HG02970 (cell line): Measurements from ENCODE around the gene RIMS1.
"Not testable (repeated sequence)": the region's sequence is repeated elsewhere in the genome, so short reads cannot be mapped to it uniquely, and the experiment has no call there.

Experiments
- ATAC-seq: cut with Tn5 transposase; IDR thresholded peaks from one replicate; pipeline ENCODE4 v1.9.1; 2021; ENCODE audit warnings: mild to moderate bottlenecking, moderate library complexity, moderate number of reproducible peaks; ENCODE audit not compliant: unreplicated experiment, low FRiP score

Gene RIMS1

DNA sequence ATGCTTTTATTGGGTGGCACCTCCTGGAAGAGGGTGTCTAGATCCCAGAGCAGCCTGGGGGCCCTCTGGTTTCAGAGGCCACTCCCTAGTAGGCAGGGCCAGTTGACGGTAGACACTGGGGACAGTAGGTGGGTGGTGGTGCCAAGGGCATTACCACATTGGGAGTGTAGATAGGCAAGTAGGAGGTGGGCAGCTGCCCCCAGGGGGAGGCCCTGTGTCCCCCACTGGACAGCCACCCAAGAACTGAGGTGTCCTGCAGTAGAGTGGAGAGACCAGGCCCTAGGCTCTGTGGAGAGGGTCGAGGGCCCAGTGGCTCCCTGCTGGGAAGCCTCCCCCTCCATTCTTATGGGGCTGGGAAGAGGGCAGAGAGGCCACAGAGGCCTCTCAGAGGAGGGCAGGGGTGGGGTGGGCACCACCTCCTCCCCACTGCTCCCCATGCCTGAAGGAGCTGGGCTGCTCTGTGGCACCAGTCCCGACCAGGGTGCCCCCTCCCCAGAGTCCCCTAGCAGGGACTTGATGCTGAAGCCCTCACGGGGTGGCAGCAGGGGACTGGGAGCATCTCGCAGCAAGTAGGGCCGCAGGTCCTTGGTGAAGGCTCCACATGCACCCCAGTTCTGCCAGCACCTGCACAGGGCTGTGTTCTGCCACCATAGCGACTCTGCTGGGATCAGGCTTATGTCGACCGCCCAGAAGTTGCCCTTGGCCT is 430.5 kb downstream of the RIMS1 start:
- no peak for ATAC-seq

DNA sequence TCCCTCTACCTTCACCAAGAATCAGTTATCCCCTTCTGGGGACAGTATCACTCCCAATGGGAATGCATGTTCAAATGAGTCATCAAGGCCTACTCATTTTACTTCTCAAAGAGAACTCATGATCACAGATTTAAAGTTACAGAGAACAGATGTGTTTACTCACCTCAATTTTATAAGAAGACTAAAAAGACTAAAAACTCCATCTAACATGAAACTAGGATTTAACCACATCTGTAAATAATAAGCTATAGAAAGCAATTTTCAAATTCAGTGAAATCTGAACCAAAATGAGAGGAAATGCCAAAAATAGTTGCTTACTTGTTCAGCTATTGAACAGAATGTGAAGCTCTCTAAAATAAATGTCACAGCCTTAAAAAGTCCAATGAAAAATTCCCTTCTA is 435.4 kb downstream of the RIMS1 start:
- no peak for ATAC-seq

DNA sequence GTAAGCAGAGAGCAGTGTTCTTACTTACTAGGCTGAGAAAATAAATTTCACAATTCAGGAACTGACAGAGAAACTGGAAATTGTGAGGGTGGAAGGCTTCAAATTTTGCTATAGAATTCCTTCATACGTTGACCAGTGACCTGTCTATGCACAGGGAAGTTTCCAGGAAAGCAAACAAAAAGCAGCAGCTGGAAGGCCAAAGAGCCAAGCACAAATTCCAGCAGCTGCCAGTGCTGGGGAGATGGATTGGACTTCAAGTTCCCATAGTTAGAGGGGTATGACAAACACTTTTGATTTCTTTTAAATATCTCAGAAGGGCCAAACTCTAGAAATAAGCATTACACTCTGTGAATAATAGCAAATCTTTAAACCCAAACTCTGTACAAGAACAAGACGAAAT is 436.4 kb downstream of the RIMS1 start:
- ATAC-seq = no peak

DNA sequence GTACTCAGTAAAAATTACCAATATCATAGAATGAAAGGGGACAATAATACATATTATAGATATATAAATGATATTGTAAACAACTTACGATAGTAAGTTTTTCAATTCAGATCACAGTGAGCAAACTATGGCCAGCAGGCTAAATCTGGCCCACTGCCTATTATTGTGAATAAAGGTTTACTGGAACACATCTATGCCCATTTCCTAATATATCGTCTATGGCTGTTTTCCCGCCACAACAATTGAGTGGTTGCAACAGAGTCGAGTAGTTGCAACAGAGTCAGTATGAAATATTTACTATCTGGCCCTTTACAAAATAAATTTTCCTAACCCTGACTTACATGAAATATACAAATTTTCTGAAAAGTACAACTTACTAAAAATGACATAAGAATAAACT is 438.2 kb downstream of the RIMS1 start:
- no peak for ATAC-seq

DNA sequence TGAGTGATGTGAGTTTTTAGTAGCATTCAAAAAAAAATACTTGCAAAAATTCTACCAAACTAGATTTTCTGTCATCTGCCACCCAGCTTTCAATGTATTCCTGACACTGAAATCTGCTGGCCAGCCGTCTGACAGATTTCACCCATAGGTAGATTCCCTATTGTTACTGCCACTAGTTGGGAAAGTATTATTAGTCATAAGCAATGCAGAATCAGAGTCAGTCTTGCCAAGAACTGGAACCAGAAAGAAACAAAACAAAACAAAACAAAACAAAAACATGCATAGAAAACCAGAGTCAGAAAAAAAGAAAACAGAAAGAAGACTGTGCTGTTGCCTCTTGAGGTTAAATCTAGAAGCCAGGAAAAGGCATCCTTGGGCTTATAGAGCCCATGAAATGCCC is 442.4 kb downstream of the RIMS1 start:
- ATAC-seq = no peak

DNA sequence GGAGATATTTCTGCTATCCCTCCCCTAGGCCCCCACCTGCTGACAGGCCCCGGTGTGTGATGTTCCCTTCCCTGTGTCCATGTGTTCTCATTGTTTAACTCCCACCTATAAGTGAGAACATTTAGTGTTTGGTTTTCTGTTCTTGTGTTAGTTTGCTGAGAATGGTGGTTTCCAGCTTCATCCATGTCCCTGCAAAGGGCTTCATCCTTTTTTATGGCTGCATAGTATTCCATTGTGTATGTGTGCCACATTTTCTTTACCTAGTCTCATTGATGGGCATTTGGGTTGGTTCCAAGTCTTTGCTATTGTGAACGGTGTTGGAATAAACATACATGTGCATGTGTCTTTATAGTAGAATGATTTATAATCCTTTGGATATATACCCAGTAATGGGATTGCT is 448.9 kb downstream of the RIMS1 start:
- not testable (repeated sequence) for ATAC-seq

DNA sequence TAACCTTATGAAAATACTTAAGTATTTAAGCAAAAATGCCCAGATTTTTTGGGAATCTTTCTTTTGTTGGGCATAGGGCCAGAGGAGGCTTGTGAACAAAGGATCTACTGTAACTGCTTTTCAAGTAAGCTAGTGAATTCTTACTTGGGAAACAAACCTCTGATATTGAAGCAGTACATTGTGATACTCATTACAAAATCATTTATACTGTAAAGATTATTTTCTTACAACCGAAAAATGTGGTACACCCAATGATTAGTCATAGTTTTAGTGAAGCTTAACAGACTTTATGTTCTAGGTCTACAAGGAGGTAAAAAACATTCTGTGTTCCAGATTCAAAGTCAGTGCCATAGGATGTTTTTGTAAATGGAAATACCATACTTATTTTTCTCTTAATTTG is 462.6 kb downstream of the RIMS1 start:
- no peak for ATAC-seq

DNA sequence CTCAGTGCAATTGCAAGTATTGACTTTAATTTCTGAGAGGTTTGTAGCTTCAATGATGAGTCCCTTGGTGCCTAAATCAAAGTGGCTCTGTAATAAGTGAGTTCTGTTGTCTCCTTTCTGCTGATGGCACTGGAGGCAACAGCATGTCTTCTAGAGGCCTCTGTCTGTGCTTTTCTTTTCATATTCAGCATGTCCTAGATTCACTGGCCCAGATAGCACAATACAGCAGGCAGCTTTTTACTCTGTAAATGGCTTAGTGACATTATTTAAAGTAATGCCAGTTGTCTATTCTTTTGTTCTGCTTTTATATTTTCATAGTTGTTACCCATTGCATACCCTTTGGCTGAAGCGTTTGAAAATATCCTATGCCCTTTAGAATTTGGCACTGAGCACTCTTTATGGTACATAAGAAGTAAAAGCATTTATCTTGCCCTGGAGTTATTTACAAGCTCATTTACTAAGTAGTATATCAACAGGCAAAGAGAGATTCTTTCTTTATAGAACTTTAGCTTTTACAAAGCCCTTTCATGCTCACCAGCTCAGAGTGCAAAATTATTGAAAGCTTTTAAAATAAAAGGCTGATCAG is 464.0 kb downstream of the RIMS1 start:
- no peak for ATAC-seq

DNA sequence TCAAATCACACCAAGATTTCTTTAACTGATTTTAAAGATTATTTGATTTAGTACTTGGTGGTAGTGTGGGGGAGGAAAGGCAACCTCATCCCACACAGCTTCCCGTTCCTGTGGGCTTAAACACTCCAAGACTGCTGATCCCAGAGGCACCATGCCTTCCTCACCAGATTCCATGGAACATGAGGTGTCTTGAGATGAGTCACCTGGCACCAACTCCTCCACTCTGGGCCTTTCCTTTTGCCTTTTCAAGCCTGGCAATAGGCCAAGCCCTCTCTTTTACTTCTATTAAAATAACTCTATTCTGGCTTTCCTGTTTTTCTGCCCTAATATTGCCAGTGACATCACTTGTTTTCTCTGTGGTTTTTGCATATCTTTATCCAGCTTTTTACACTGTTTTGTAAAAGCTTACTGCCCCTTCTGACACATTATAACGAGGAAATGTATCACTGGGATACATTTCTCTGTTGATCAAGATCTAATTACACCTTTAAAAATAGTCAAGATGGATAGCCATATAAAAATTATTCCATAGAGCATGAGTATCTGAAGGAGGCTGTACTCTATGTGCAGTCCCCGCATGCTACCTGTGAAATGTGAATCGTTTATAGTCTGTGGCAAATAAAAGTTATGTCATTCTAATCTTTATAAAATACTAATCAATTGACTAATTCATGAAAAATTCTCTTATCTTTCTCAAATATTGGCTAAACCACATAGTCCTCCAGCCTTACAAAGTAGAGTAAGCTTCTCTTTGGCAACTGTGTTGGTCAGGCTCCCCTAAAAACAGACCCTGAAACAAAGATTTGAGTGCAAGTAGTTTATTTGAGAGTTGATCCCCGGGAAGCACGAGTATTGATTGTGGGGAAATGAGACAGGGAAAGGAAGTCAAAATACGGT is 477.7 kb downstream of the RIMS1 start:
- ATAC-seq = no peak

DNA sequence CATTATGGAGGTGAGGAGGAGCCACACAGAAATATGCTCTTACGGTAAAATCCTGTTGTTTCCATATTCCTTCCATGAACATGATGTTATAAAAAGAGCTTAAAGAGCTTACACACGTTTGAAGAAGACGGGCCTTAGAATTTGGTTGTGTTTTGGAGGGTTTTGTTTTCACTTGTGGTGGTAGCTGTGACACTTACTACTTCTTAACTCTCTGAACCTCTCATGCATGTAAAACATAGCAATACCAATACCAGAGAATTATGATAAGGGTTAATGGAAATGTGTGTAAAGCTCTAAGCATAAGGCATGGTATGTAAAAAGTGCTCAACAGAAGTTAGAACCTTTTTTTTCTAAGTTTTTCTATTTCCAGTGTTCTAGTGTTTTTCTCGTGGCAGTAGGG is 479.4 kb downstream of the RIMS1 start:
- no peak for ATAC-seq

DNA sequence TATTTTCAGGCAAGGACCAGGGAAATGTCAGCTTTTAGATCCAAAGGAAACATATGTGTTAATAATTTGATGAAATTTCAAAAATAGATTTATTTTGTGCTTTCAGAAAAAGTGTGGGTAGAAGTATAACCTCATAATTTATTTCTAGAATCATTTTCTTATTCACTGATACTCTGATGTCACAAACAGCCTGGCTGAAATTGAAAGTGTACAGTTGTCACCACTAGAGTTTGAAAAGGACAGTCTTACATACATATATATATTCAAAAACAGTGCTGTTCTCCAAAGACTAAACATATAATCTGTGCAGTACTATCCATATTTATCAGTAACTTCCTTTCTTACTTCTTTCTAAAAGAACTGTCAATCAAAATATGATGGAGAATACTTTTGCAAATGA is 481.1 kb downstream of the RIMS1 start:
- ATAC-seq = no peak

DNA sequence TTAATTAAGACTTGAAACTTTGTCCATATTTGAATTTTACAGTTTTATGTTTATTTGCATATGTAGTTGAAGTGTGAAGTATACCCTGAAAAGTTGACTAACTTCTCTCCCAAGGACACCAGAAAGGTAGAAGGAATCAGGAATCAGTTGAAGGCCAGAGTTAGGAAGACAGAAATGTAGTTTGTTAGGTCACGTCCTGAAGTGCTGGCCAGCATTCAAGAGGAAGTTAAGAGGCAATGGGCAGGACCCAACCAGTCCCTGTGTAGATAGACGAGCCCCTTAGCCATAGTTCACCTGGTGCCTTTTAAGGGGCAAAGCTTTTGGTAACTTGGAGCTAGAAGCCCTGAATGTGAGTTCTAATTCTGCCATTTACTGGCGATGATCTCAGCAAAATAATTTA is 485.1 kb downstream of the RIMS1 start:
- ATAC-seq = no peak

DNA sequence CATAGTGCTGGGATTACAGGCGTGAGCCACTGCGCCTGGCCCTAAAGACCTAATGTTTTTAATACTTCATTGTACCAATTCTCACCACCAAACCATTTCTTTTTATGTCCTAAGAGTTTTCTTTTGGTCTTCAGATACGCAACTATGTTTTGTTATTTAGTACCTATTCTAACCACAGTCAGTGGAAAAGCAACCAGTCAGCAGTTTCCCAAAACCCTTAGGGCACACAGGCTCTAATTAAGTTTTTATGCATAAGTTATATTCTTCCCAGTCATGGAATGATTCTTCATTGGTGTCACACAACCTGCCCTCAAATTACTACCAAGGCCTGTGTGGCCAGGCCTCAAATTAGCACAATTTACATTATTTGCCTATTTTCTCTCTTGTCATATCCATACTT is 487.8 kb downstream of the RIMS1 start:
- no peak for ATAC-seq

DNA sequence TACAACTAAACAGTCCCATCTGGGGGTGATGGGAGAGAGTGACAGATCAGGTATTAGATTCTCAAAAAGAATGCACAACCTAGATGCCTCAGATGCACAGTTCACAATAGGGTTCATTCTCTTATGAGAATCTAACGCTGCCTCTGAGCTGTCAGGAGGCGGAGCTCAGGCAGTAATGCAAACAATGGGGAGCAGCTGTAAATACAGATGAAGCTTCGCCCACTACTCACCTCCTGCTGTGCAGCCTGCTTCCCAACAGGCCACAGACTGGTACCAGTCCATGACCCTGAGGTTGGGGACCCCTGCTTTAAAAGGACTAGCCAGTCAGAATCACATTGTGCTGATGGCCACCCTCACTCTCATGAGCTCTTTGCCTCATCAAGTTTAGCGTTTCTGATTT is 488.5 kb downstream of the RIMS1 start:
- ATAC-seq = no peak

DNA sequence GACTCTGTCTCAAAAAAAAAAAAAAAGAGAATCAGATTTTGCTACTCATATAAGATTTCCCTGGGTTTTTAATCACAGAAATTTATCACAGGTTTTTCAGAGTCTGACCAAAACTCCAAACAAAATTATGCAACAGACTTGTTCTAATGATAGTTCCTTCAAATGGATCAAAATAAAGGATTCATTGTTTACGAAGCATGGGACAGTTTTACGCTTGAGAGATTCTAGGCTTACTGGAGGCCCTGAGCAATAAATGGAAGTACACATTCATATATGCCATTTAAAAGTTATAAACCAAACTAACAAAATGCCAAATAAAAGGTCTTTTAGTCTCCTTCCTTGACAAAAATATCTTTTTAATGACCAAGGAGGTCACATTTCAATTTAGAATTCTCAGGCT is 490.4 kb downstream of the RIMS1 start:
- no peak for ATAC-seq

DNA sequence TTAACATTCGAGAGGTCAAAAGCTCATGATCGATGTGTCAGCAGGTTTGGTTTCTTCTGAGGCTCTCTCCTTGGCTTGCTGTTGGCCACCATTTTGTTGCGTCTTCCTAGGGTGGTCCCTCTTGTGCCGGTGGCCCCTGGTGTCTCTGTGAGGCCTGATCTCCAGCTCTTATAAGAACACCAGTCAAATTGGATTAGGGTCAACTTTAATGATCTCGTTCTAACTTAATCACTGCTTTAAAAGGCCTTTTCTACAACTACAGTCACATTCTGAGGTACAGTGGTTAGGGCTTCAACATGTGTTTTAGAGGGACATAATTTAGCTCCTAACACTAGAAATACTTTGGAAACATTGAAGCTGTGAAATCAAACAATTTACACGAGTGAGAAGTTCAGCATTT is 494.7 kb downstream of the RIMS1 start:
- no peak for ATAC-seq

DNA sequence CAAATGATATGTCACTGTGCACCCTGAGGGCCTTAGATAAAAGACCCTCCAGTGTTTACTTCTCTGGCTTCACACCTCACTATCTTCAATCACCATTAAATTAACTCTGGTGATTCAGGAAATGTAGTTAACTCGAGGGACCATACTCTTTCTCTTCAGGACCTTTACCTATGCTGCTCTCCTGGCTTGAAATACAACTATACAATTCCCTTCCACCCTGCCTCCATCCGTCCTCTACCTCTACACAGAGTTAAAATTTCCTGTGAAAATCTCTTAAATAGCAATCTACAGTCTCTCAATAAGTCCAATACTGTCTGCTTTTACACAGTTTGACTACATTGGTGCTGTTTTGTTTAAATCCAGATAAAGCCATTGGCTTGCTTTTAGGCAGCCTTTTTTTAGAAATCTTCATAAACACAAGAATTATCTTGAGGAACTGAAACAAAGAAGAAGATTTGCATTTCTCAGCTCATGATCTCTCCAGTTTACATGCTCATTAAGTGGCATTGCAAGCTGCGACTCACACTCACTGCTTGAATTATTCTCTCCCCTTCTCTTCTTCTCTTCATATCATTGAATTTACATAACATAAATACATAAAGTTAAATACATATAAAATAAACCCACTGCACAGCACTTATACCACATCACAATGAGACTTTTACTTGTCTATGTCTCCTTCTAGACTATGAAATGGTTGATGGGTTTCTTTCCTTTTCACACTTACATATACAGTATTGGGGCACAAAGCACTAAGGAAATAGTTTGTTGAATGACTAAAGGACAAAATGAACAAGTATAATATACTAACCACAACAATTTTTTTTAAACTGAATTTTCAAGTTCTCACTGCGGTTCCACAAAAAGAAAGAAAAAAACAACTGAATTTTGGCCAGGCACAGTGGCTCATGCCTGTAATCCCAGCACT is 496.5 kb downstream of the RIMS1 start:
- peak; percentile 95 for ATAC-seq

DNA sequence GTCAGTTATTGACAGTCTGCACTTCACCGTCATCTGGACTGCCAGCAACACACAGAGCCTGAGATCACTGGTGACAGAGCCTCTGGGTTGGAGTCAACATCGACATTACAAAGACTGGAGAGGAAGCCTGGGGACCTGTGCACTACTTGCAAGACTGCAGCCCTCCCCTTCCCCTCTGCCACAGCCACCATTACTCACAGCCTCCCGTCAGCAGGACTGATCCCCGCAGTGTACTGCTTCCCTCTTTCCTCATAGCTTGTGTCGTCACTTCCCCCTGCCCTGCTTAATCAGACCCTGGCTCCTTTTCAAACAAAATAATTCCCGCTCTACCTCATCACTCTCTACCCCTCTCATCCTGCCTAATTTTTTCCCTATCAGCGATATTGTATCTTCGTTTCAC is 500.0 kb downstream of the RIMS1 start:
- no peak for ATAC-seq

DNA sequence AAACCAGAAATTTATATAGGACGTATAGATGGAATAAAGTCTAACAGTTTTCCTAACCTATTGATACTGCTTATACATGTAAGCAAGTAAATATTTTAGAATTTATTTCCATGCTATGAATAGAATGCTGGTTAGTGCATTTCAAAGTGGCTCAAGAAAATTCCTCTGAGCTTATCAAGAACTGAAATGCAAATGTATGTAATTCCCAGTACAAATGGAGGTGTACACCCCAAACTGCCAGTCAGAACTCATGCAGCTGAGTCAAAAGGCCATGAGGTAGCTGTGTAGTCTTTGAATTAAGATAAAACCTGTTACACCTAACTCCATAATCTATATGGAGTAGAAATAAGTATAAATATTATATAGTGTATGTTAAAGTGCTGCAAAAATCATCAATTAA is 503.3 kb downstream of the RIMS1 start:
- ATAC-seq = no peak

DNA sequence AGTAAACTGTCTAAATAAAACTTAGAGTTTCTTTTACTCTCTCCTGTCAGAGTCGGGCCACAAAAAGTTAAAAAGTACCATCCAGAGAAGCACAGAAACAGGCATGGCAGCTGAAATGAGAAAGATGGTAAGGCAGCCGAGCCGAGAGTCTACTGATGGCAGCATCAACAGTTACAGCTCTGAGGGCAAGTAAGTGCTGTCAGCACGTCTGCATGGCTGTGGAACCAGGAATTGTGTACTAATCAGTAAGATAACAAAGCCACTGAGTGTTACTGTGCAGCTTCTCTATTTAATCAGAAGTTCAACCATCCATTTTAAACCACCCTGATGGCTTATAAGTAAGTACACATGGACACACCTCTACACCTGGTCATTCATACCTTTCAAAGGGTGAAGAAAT is 504.2 kb downstream of the RIMS1 start:
- no peak for ATAC-seq

DNA sequence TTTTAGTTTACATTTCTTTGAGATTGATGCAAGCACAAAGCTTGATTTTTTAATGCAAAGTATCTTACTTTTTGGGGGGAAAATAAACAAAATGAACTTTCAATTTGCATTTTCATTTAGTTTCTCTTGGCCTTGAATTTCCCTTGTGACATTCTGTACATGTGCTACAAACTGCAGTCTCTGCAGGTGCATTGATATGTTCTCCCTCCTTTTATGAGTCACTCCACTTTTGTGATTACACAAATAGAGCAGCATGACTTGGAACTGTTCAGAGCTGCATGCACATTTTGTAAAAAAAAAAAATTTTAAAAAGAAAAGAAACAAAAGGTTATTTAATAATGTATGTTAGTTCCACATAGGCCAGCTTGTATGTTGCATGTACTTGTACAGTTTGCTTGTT is 515.5 kb downstream of the RIMS1 start:
- no peak for ATAC-seq
